PC-9 (cell line): ENCODE results near the gene TNFRSF8.

Source experiments
- EZH2 ChIP-seq: fragments of 200-600 bp; sonication (generic); IDR thresholded peaks from 2 replicates; pipeline ENCODE4 v1.8.0; 2017; ENCODE audit warnings: antibody characterized with exemption, low read depth
- TF ChIP-seq, protein P1 (sequence below): fragments of 200-600 bp; sonication (generic); conservative IDR thresholded peaks from 2 replicates; pipeline ENCODE4 v1.6.1; 2017; ENCODE audit warnings: mixed run types, antibody characterized with exemption, mild to moderate bottlenecking, moderate library complexity

DNA sequence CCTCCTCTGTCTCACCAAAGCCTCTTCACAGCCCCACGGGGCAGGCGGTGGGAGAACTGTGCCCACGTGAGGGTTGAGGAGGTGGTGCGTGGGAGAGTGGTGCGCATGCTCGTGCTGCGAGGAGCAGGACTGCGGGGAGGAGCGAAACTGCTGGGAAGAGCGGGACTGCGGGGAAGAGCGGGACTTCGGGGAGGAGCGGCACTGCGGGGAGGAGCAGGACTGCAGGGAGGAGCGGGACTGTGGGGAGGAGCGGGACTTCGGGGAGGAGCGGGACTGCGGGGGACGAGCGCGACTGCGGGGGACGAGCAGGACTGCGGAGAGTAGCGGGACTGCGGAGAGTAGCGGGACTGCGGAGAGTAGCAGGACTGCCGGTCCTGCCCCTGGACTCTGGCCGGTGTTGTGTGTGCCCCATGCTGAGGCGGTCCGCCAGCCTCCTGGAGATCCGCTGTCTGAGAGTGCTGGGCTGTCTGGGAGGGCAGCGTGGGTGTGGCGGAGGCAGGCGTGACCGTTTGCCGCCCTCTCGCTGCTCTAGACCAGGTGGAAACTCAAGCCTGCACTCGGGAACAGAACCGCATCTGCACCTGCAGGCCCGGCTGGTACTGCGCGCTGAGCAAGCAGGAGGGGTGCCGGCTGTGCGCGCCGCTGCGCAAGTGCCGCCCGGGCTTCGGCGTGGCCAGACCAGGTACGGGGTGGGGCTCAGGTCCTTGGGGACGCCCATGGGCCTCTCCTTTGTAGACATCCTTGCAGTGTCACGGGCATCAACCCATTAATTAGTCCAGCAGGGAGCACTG, 128.3 kb downstream of the TNFRSF8 start:
- TF ChIP-seq, protein P1, sequence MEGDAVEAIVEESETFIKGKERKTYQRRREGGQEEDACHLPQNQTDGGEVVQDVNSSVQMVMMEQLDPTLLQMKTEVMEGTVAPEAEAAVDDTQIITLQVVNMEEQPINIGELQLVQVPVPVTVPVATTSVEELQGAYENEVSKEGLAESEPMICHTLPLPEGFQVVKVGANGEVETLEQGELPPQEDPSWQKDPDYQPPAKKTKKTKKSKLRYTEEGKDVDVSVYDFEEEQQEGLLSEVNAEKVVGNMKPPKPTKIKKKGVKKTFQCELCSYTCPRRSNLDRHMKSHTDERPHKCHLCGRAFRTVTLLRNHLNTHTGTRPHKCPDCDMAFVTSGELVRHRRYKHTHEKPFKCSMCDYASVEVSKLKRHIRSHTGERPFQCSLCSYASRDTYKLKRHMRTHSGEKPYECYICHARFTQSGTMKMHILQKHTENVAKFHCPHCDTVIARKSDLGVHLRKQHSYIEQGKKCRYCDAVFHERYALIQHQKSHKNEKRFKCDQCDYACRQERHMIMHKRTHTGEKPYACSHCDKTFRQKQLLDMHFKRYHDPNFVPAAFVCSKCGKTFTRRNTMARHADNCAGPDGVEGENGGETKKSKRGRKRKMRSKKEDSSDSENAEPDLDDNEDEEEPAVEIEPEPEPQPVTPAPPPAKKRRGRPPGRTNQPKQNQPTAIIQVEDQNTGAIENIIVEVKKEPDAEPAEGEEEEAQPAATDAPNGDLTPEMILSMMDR: no peak
- no peak for TF ChIP-seq EZH2
